Breast epithelium (tissue), 4 donors: ENCODE measurements around the gene RFTN1. TPM values are rescaled to one million over a fixed set of nuclear protein-coding genes. Genes with fewer than 3 reads are reported as not detected.

ENCODE experiments used
- DNase-seq, 2 donors: peaks; one replicate each; pipeline ENCODE4 v3.0.0-alpha.2; 2019; ENCODE audit warnings: low spot score in 2 of 2
- H3K27ac ChIP-seq, 2 donors: fragments of 200-600 bp; sonication (generic) in 1 of 2; one replicate each; pipeline ENCODE4 v1.5.1; 2016 to 2019; ENCODE audit warnings: mild to moderate bottlenecking in 1 of 2
- H3K27me3 ChIP-seq, 2 donors: fragments of 200-600 bp; sonication (generic) in 1 of 2; one replicate each; pipeline versions ENCODE4 v1.5.1 to v1.6.0; 2017 to 2019; ENCODE audit warnings: control low read depth in 1 of 2, mild to moderate bottlenecking in 1 of 2
- H3K36me3 ChIP-seq: fragments of 200-600 bp; one replicate; pipeline ENCODE4 v1.5.1; 2019
- H3K4me1 ChIP-seq, 2 donors: fragments of 200-600 bp; sonication (generic); one replicate each; pipeline ENCODE4 v1.5.1; 2016 to 2019; ENCODE audit warnings: control low read depth in 1 of 2
- H3K4me3 ChIP-seq, 3 donors: fragments of 200-600 bp; sonication (generic); 1 replicate in 2 of 3; 2 replicates in 1 of 3; pipeline ENCODE4 v1.5.1; 2016 to 2019; ENCODE audit warnings: mild to moderate bottlenecking in 3 of 3, moderate library complexity in 2 of 3
- H3K9me3 ChIP-seq, 2 donors: fragments of 200-600 bp; sonication (generic) in 1 of 2; one replicate each; pipeline ENCODE4 v1.5.1; 2016 to 2019; ENCODE audit warnings: control low read depth in 1 of 2
- CTCF ChIP-seq, 3 donors: fragments of 450-650 bp; IDR thresholded peaks; one replicate each; pipeline ENCODE4 v1.5.1; 2016 to 2017; ENCODE audit warnings: antibody characterized with exemption in 3 of 3, mild to moderate bottlenecking in 3 of 3, moderate library complexity in 3 of 3
- POLR2A ChIP-seq: fragments of 450-650 bp; IDR thresholded peaks from one replicate; pipeline ENCODE4 v1.6.1; 2016; ENCODE audit warnings: antibody characterized with exemption, mild to moderate bottlenecking, moderate library complexity
- POLR2AphosphoS5 ChIP-seq, 3 donors: sonication (generic); formaldehyde crosslinking; IDR thresholded peaks; one replicate each; pipeline ENCODE4 v1.6.1; 2017; ENCODE audit warnings: antibody characterized with exemption in 3 of 3
- intact Hi-C: fragments of 100-400 bp; cut with DNase I; formaldehyde crosslinking; loops from one replicate; pipeline ENCODE4 v1.15.1; 2023; ENCODE audit warnings: low total_unique reads
- total RNA-seq, 3 donors: library from RNA; depleted of rRNA; stranded (reverse); fragments of >200 nt; gene quantifications; one replicate each; pipeline ENCODE4 v1.1.0, GENCODE V29; 2016

The RFTN1 gene
- total RNA-seq, 3 donors from 2014 or later = 13.9 to 108 (median 29.5) TPM

- no peak overlapping the region for H3K27ac ChIP-seq
- H3K36me3 ChIP-seq = no peaks in the 10 kb centered on the region
- no peak for DNase-seq
- intact Hi-C loops = no loop called here
- H3K4me3 ChIP-seq = no peak overlapping the region
- no peak for TF ChIP-seq POLR2AphosphoS5 (IDR thresholded peaks at IDR 0.05)
- no peak for TF ChIP-seq POLR2A
- no peak for TF ChIP-seq CTCF (IDR thresholded peaks at IDR 0.05)
- no peaks in the 10 kb centered on the region for H3K9me3 ChIP-seq
- no peaks in the 10 kb centered on the region for H3K27me3 ChIP-seq
- no peaks in the 10 kb centered on the region for H3K4me1 ChIP-seq
Measured at GRCh38 chr3:16320711-16321110, 192.8 kb downstream of the RFTN1 start.

- no peak overlapping the region for H3K27ac ChIP-seq
- no peak overlapping the region for H3K4me3 ChIP-seq
- no peak for TF ChIP-seq POLR2AphosphoS5 (IDR thresholded peaks at IDR 0.05)
- TF ChIP-seq CTCF (IDR thresholded peaks at IDR 0.05) = no peak
- no peak for TF ChIP-seq POLR2A
- DNase-seq = no peak
- intact Hi-C loops = loop anchor here (5.0 kb wide), 1 partner anchor 1973 kb away; no protein-coding TSS in a partner anchor
- no peaks in the 10 kb centered on the region for H3K9me3 ChIP-seq
- H3K36me3 ChIP-seq = no peaks in the 10 kb centered on the region
- no peaks in the 10 kb centered on the region for H3K27me3 ChIP-seq
- H3K4me1 ChIP-seq = no peaks in the 10 kb centered on the region
Measured at GRCh38 chr3:16319723-16320122, 193.8 kb downstream of the RFTN1 start.

- no peak for TF ChIP-seq POLR2AphosphoS5 (IDR thresholded peaks at IDR 0.05)
- no peak for TF ChIP-seq CTCF (IDR thresholded peaks at IDR 0.05)
- no peak overlapping the region for H3K27ac ChIP-seq
- H3K9me3 ChIP-seq = no peaks in the 10 kb centered on the region
- intact Hi-C loops = loop anchor here (5.0 kb wide), 1 partner anchor 1973 kb away; no protein-coding TSS in a partner anchor
- no peaks in the 10 kb centered on the region for H3K36me3 ChIP-seq
- no peak for DNase-seq
- no peaks in the 10 kb centered on the region for H3K27me3 ChIP-seq
- H3K4me3 ChIP-seq = no peak overlapping the region
- no peaks in the 10 kb centered on the region for H3K4me1 ChIP-seq
Measured at GRCh38 chr3:16319307-16319706, 194.2 kb downstream of the RFTN1 start.

GRCh38 chr3:16318176-16318575 lies 195.3 kb downstream of the RFTN1 start:
- intact Hi-C loops = loop anchor here (5.0 kb wide), 1 partner anchor 1974 kb away; no protein-coding TSS in a partner anchor
- Histone ChIP-seq H3K27ac (no peak overlapping the region), H3K27me3 (no peaks in the 10 kb centered on the region), H3K4me3 (no peak overlapping the region), H3K36me3 (no peaks in the 10 kb centered on the region), H3K4me1 (no peaks in the 10 kb centered on the region), H3K9me3 (no peaks in the 10 kb centered on the region)
- TF ChIP-seq POLR2AphosphoS5 (IDR thresholded peaks at IDR 0.05) (no peak), CTCF (IDR thresholded peaks at IDR 0.05) (no peak), POLR2A (no peak)
- DNase-seq = no peak

- Histone ChIP-seq H3K9me3 (no peaks in the 10 kb centered on the region), H3K27me3 (no peaks in the 10 kb centered on the region), H3K27ac (no peak overlapping the region), H3K4me3 (no peak overlapping the region), H3K4me1 (no peaks in the 10 kb centered on the region), H3K36me3 (no peaks in the 10 kb centered on the region)
- intact Hi-C loops = loop anchor here (5.0 kb wide), 1 partner anchor 1975 kb away; no protein-coding TSS in a partner anchor
- no peak for DNase-seq
- TF ChIP-seq POLR2A = no peak
- no peak for TF ChIP-seq POLR2AphosphoS5 (IDR thresholded peaks at IDR 0.05)
Measured at GRCh38 chr3:16317561-16317945, 195.9 kb downstream of the RFTN1 start.
